ENCODE data around the gene ATAD3B. TPM values are rescaled to one million over a fixed set of nuclear protein-coding genes. Genes with fewer than 3 reads are reported as not detected.
"Not testable (repeated sequence)": the region's sequence is repeated elsewhere in the genome, so short reads cannot be mapped to it uniquely, and the experiment has no call there.

The ATAD3B gene
- total RNA-seq, 1 donor from 2014 or later = 8.3 TPM

GRCh38 chr1:1452882-1453281 lies 18.7 kb upstream of the ATAD3B start:
- Histone ChIP-seq H3K4me1 (no peaks in the 10 kb centered on the region), H3K27me3 (ENCODE audit: low read depth) (no peaks in the 10 kb centered on the region), H3K9me3 (replicated peaks) (no peaks in the 10 kb centered on the region), H3K36me3 (no peaks in the 10 kb centered on the region), H3K4me3 (no peak overlapping the region), H3K27ac (replicated peaks) (no peak overlapping the region)
- no peak for DNase-seq
- intact Hi-C loops (cut with micrococcal nuclease) = no loop called here
- TF ChIP-seq CTCF (IDR thresholded peaks at IDR 0.05; ENCODE audit: borderline replicate concordance) = no peak

GRCh38 chr1:1454286-1455056 lies 17.1 kb upstream of the ATAD3B start:
- intact Hi-C loops (cut with micrococcal nuclease); H3K4me1 ChIP-seq; H3K27me3 ChIP-seq (ENCODE audit: low read depth); H3K4me3 ChIP-seq; DNase-seq; H3K36me3 ChIP-seq; H3K9me3 ChIP-seq (replicated peaks); H3K27ac ChIP-seq (replicated peaks): not testable (repeated sequence)

GRCh38 chr1:1455366-1455884 lies 16.1 kb upstream of the ATAD3B start:
- TF ChIP-seq CTCF (IDR thresholded peaks at IDR 0.05; ENCODE audit: borderline replicate concordance) = no peak
- intact Hi-C loops (cut with micrococcal nuclease) = no loop called here
- no peak for DNase-seq

GRCh38 chr1:1455934-1456333 lies 15.6 kb upstream of the ATAD3B start:
- not testable (repeated sequence) for H3K27me3 ChIP-seq (ENCODE audit: low read depth)

More at GRCh38 chr1:1455366-1455884, 16.1 kb upstream of the ATAD3B start:
- Histone ChIP-seq H3K27ac (replicated peaks) (no peak overlapping the region), H3K27me3 (ENCODE audit: low read depth) (no peaks in the 10 kb centered on the region), H3K36me3 (no peaks in the 10 kb centered on the region), H3K9me3 (replicated peaks) (no peaks in the 10 kb centered on the region), H3K4me3 (no peak overlapping the region), H3K4me1 (no peaks in the 10 kb centered on the region)

GRCh38 chr1:1456683-1457255 lies 14.8 kb upstream of the ATAD3B start:
- DNase-seq; intact Hi-C loops (cut with micrococcal nuclease); H3K4me3 ChIP-seq; H3K27ac ChIP-seq (replicated peaks); H3K36me3 ChIP-seq; H3K9me3 ChIP-seq (replicated peaks): not testable (repeated sequence)
- peaks cover 11% of the 10 kb centered on the region for H3K4me1 ChIP-seq
- H3K27me3 ChIP-seq (ENCODE audit: low read depth) = peaks cover 13% of the 10 kb centered on the region

More at GRCh38 chr1:1455934-1456333, 15.6 kb upstream of the ATAD3B start:
- H3K4me3 ChIP-seq; intact Hi-C loops (cut with micrococcal nuclease); H3K4me1 ChIP-seq; H3K9me3 ChIP-seq (replicated peaks); H3K36me3 ChIP-seq; DNase-seq; H3K27ac ChIP-seq (replicated peaks): not testable (repeated sequence)

- Histone ChIP-seq H3K27me3 (ENCODE audit: low read depth) (peaks cover 14% of the 10 kb centered on the region), H3K4me1 (peaks cover 22% of the 10 kb centered on the region)
- H3K9me3 ChIP-seq (replicated peaks); intact Hi-C loops (cut with micrococcal nuclease); DNase-seq; H3K4me3 ChIP-seq; H3K27ac ChIP-seq (replicated peaks); H3K36me3 ChIP-seq: not testable (repeated sequence)
Observed at GRCh38 chr1:1459156-1459555, 12.4 kb upstream of the ATAD3B start.

- H3K4me3 ChIP-seq; intact Hi-C loops (cut with micrococcal nuclease); DNase-seq; H3K27ac ChIP-seq (replicated peaks); H3K36me3 ChIP-seq; H3K9me3 ChIP-seq (replicated peaks): not testable (repeated sequence)
- Histone ChIP-seq H3K27me3 (ENCODE audit: low read depth) (peaks cover 14% of the 10 kb centered on the region), H3K4me1 (peaks cover 22% of the 10 kb centered on the region)
Observed at GRCh38 chr1:1459711-1460110, 11.9 kb upstream of the ATAD3B start.

GRCh38 chr1:1460540-1461130 lies 10.9 kb upstream of the ATAD3B start:
- no peak for TF ChIP-seq CTCF (IDR thresholded peaks at IDR 0.05; ENCODE audit: borderline replicate concordance)
- DNase-seq = no peak
- no peaks in the 10 kb centered on the region for H3K36me3 ChIP-seq

More at GRCh38 chr1:1460540-1461130, 10.9 kb upstream of the ATAD3B start:
- Histone ChIP-seq H3K27ac (replicated peaks) (no peak overlapping the region), H3K4me3 (no peak overlapping the region), H3K9me3 (replicated peaks) (no peaks in the 10 kb centered on the region), H3K4me1 (peaks cover 22% of the 10 kb centered on the region), H3K27me3 (ENCODE audit: low read depth) (peaks cover 14% of the 10 kb centered on the region)
- intact Hi-C loops (cut with micrococcal nuclease) = no loop called here
